GM21515 (cell line): Measurements from ENCODE around the gene NRG3.
"Not testable (repeated sequence)": the region's sequence is repeated elsewhere in the genome, so short reads cannot be mapped to it uniquely, and the experiment has no call there.

Source experiments
- ATAC-seq: cut with Tn5 transposase; IDR thresholded peaks from one replicate; pipeline ENCODE4 v1.9.1; 2021; ENCODE audit not compliant: unreplicated experiment

Gene NRG3

DNA sequence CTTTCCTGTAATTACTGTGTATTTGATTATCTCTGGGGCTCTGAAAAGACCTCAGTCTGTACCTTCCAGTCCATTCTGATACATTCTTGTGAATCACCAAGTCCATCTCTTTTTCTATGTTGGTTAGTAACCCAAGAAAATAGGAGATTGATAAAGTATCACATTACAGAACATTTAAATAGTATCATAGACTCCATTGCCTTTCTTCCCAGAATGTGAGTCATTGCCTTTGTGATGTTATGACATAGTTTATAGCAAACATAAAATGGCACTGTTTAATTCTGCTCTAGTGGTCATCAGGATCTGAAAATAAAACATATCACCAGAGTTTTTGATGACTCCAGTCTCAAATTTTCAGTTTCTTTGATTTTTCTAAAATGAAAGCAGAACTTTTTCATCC is 78.4 kb downstream of the NRG3 start:
- ATAC-seq, result no peak

- no peak for ATAC-seq
These were observed 83.0 kb downstream of the NRG3 start for GRCh38 chr10:81957976-81958375.

DNA sequence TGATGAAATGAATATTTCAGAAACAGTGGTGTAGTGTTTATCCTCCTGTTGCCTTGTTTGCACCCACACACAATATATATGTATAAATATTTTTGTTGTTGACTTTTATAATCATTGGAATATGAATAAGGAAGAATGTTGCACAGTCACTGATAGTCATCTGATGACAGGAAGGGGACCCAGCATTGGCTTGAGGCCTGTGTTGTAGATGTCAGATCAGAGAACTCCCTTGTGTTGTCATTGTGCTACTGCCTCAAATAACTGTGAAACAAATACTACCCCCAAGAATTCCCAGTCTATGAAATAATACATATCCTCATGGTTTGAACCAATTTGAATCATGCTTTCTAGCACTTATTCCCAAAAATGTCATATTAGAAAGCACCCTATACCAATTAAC is 84.0 kb downstream of the NRG3 start:
- ATAC-seq, result no peak

GRCh38 chr10:81961451-81962184 is 86.6 kb downstream of the NRG3 start:
- ATAC-seq, result no peak

DNA sequence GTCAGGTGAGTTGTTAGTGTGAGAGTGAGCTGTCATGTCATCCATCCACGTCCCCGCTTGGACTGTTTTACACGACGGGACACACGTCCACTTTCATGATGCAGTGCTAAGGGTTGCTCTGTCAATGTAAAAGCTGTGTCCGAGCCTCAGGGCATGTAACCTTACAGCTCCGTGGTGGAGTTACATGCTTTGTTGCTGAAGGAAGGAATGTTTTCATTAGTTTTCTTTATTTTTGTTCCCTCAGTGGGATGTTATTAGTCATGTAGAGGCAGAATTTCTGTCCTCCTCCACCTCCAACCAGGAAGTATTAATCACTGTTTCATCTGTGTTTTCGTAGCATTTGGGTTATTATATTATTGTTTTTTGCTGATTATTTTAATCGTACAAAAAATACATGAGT is 88.6 kb downstream of the NRG3 start:
- ATAC-seq, result no peak

- ATAC-seq, result no peak
These were observed 92.7 kb downstream of the NRG3 start for GRCh38 chr10:81967716-81968115.

- ATAC-seq, result no peak
These were observed 94.1 kb downstream of the NRG3 start for GRCh38 chr10:81969136-81969535.

DNA sequence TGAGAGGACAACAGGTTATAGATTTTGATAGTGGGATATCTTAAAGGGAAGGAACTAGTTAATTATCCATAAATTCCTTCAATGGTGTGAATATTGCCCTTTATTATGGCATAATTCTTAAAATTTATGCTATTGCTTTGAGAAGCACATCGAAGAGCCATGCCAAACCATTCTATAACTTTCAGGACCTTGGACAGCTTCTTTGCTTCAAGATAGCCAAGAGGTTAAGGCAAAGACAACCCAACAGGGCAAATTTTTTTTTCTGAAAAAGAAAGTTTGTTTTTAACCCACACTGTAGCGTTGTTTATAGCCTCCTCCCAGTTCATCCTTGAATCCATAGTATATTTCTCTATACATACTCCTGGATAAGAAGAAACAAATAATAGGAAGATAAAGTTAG is 103.2 kb downstream of the NRG3 start:
- ATAC-seq, result no peak

- ATAC-seq, result no peak
These were observed 106.7 kb downstream of the NRG3 start for GRCh38 chr10:81981724-81982123.

GRCh38 chr10:81984428-81984827 is 109.4 kb downstream of the NRG3 start:
- ATAC-seq, result no peak

GRCh38 chr10:81995254-81995653 is 120.3 kb downstream of the NRG3 start:
- no peak for ATAC-seq

- ATAC-seq, result no peak
These were observed 121.9 kb downstream of the NRG3 start for GRCh38 chr10:81996927-81997326.

DNA sequence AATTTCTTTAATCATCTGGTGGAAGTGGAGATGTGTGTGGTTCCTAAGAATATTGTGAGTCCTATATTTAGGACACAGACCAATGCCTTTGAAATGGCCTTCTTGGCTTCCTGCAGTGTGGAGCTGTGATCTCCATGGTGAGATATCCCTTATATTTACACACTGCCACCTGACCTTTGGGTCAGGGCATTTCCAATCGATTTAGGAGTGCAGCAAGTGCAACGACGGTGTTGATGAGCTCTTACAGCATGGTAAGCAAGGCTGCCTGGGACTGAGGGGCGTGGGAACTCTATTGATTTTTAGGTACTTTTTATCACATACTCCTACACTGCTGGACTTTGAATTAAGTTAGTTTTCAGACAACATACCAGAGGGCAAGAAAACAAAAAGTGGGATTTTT is 146.0 kb downstream of the NRG3 start:
- ATAC-seq, result no peak

GRCh38 chr10:82027711-82028110 is 152.7 kb downstream of the NRG3 start:
- ATAC-seq, result no peak

DNA sequence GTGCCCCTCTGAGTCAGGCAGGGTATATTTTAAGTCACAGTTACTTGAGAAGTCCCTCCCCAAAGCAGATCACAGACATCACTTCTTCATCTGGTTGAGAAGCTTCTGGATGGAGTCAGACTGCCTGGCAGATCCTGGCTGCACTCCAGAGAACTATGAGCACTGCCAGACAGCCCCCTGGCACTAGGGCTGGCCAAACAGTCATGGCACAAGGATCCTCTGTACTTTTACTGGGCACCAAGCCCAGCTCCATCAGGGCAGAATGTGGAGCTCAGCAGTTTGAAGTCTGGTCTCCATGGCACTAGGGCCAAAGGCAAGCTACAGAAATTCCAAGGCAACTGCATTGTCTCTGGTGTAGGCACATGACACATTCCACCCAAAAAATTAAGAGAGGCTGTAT is 162.1 kb downstream of the NRG3 start:
- ATAC-seq, result no peak

- no peak for ATAC-seq
These were observed 163.6 kb downstream of the NRG3 start for GRCh38 chr10:82038587-82038986.

- no peak for ATAC-seq
These were observed 165.3 kb downstream of the NRG3 start for GRCh38 chr10:82040336-82040735.

DNA sequence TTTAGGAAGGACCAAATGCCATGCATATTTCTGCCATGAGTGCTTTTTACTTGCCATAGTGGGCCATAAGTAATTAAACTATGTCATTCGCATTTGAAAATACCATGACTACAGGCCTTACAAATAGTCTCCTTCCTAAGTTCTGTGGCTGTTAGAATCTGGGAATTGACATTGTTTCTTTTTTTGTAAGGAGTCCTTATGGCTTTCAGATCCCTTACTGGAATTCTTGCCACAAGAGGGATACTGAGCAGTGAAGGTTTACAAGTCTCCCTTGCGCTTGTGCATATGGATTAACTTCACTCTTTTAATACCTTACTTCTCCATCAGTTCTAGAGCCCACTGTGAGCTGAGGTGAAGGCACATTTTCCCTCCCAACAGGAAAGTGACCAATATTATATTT is 166.0 kb downstream of the NRG3 start:
- no peak for ATAC-seq

DNA sequence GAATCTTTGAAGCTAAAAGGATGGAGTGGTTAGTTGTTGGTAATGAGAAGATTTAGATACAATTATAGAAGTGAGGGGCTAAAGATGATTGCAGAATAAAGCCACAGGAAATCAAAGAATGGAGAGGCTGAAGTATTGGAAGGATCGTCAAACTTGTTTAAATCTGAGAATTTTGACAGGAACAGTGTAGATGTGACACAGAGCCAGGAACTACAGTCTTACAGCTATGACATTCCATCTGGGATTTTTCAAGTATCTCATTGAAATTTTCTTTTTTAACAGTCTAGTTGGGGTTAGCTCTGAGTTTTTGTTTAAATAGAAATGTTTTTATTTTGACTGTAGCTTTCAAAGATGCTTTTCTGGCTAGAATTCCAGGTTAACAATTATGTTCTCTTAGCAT is 181.4 kb downstream of the NRG3 start:
- ATAC-seq, result no peak

DNA sequence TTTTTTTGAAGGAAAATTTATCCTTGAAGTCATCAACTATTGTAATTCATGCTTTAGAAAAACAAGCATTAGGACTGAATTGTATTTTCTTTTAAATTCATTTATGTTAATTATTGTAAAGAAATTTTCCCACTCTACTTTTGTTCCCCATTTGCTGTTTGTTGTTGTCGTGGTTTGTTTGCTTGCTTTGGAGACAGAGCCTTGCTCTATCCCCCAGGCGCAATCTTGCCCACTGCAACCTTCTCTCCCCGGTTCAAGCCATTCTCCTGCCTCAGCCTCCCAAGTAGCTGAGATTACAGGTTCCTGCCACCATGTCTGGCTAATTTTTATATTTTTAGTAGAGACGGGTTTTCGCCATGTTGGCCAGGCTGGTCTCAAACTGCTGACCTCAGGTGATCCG is 192.2 kb downstream of the NRG3 start:
- ATAC-seq, result not testable (repeated sequence)

DNA sequence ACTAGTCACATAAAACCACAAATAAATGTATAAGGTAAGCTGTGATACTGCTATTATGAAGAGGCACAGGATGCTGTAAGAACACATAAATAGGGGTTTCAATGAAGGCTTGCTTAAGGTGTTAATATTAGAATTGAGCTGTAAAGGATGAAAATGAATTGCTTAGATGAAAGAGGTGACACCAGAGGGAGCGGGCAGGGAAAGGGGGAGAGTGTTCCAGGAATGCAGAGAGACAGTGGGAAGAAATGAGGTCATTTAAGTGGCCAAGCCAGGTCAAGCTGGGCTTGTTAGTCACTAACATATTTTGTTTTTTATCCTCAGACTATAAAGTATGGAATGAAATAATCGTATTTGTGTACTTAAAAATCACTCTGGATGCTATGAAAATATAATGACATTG is 193.5 kb downstream of the NRG3 start:
- no peak for ATAC-seq

GRCh38 chr10:82071231-82071630 is 196.2 kb downstream of the NRG3 start:
- ATAC-seq, result no peak

GRCh38 chr10:82072124-82072523 is 197.1 kb downstream of the NRG3 start:
- no peak for ATAC-seq
